B cell (primary cell): ENCODE data around the gene CC2D2B. TPM values are rescaled to one million over a fixed set of nuclear protein-coding genes. Genes with fewer than 3 reads are reported as not detected.

Experiments
- ATAC-seq: fragments of 200-7000 bp; cut with Tn5 transposase; one replicate; pipeline ENCODE4 v1.10.0; 2021; ENCODE audit warnings: low read depth, mild to moderate bottlenecking, moderate number of reproducible peaks, moderate library complexity
- CTCF ChIA-PET: fragments of 350-600 bp; sonication (Branson Sonifier 250); formaldehyde crosslinking; loops from one replicate; lab custom pipeline; 2021; ENCODE audit warnings: antibody characterized with exemption, inconsistent platforms; lab: Charles Lee
- POLR2A ChIA-PET: fragments of 350-600 bp; sonication (Branson Sonifier 250); formaldehyde crosslinking; loops from one replicate; lab custom pipeline; 2021; ENCODE audit warnings: antibody characterized with exemption; lab: Charles Lee
- DNase-seq: peaks from one replicate; pipeline ENCODE4 v3.0.0; 2013
- H2AFZ ChIP-seq: 2 replicates; pipeline ENCODE4 v1.6.1; 2012; ENCODE audit warnings: mild to moderate bottlenecking, low read depth, low read length; ENCODE audit not compliant: insufficient read depth, poor library complexity, severe bottlenecking
- H3K27ac ChIP-seq, 2 donors: 1 replicate in 1 of 2; 2 replicates in 1 of 2; pipeline ENCODE4 v1.5.1; 2012 to 2013; ENCODE audit warnings: low read length in 2 of 2, mild to moderate bottlenecking in 2 of 2, moderate library complexity in 1 of 2
- H3K27me3 ChIP-seq, 4 experiments: fragments of 200-600 bp in 1 of 4; sonication (generic) in 1 of 4; replicated peaks in 1 of 4; 1 replicate in 2 of 4; 2 replicates in 2 of 4; pipeline versions ENCODE4 v1.6.1 to v1.7.0; 2013 to 2016; ENCODE audit warnings: low read length in 3 of 4, mild to moderate bottlenecking in 2 of 4, mixed read lengths in 1 of 4, moderate library complexity in 1 of 4; ENCODE audit not compliant: insufficient read depth in 4 of 4, control insufficient read depth in 3 of 4; ENCODE audit errors: control extremely low read depth in 1 of 4
- H3K36me3 ChIP-seq, 2 experiments: replicated peaks in 1 of 2; 1 replicate in 1 of 2; 2 replicates in 1 of 2; pipeline versions ENCODE4 v1.6.1 to v1.7.1; 2013; ENCODE audit warnings: low read length in 1 of 2; ENCODE audit not compliant: insufficient read depth in 2 of 2, control insufficient read depth in 1 of 2; ENCODE audit errors: control extremely low read depth in 1 of 2, extremely low read depth in 1 of 2
- H3K4me1 ChIP-seq, 2 donors: fragments of 200-600 bp in 1 of 2; sonication (generic) in 1 of 2; 1 replicate in 1 of 2; 2 replicates in 1 of 2; pipeline versions ENCODE4 v1.5.1 to v1.6.1; 2013 to 2017; ENCODE audit warnings: low read length in 2 of 2; ENCODE audit not compliant: control insufficient read depth in 2 of 2, insufficient read depth in 2 of 2
- H3K4me2 ChIP-seq: replicated peaks from 2 replicates; pipeline ENCODE3; 2012; ENCODE audit warnings: mild to moderate bottlenecking, low read depth, low read length; ENCODE audit not compliant: poor library complexity, severe bottlenecking
- H3K4me3 ChIP-seq, 5 experiments: fragments of 200-600 bp in 1 of 5; sonication (generic) in 1 of 5; 1 replicate in 3 of 5; 2 replicates in 2 of 5; pipeline versions ENCODE4 v1.5.1 to v1.7.0; 2011 to 2016; ENCODE audit warnings: low read length in 4 of 5, mild to moderate bottlenecking in 4 of 5, low read depth in 2 of 5, control low read depth in 1 of 5, moderate library complexity in 1 of 5; ENCODE audit not compliant: insufficient read depth in 1 of 5; ENCODE audit errors: control extremely low read depth in 1 of 5, extremely low read depth in 1 of 5
- H3K79me2 ChIP-seq: fragments of 200-600 bp; sonication (generic); one replicate; pipeline ENCODE4 v1.6.0; 2016; ENCODE audit warnings: low read length; ENCODE audit not compliant: control insufficient read depth, insufficient read depth
- H3K9ac ChIP-seq: fragments of 200-600 bp; sonication (generic); 2 replicates; pipeline ENCODE4 v1.6.1; 2017; ENCODE audit warnings: mild to moderate bottlenecking, low read length, moderate library complexity
- H3K9me3 ChIP-seq, 3 donors: one replicate each; pipeline versions ENCODE4 v1.6.1 to v1.7.1; 2013; ENCODE audit warnings: low read length in 2 of 3; ENCODE audit not compliant: control insufficient read depth in 2 of 3, insufficient read depth in 1 of 3; ENCODE audit errors: control extremely low read depth in 1 of 3
- H4K20me1 ChIP-seq: 2 replicates; pipeline ENCODE4 v1.6.0; 2012; ENCODE audit warnings: mild to moderate bottlenecking, low read length; ENCODE audit not compliant: insufficient read depth, control insufficient read depth, poor library complexity, severe bottlenecking
- H3K27ac Mint-ChIP-seq: one replicate; pipeline ENCODE4 v1.8.0; 2021; ENCODE audit warnings: mixed read lengths
- H3K27me3 Mint-ChIP-seq: one replicate; pipeline ENCODE4 v1.8.0; 2021; ENCODE audit warnings: mixed read lengths
- H3K4me1 Mint-ChIP-seq: one replicate; pipeline ENCODE4 v1.8.0; 2021; ENCODE audit warnings: mixed read lengths
- H3K4me3 Mint-ChIP-seq: one replicate; pipeline ENCODE4 v1.8.0; 2021; ENCODE audit warnings: mixed read lengths
- H3K9me3 Mint-ChIP-seq: one replicate; pipeline ENCODE4 v1.8.0; 2022; ENCODE audit warnings: mixed read lengths; ENCODE audit not compliant: insufficient read depth
- CTCF ChIP-seq: fragments of 200-600 bp; IDR thresholded peaks from one replicate; pipeline ENCODE4 v1.8.0; 2022; ENCODE audit warnings: antibody characterized with exemption, mild to moderate bottlenecking
- EZH2 ChIP-seq: IDR thresholded peaks from 2 replicates; pipeline ENCODE4 v1.6.1; 2012; ENCODE audit warnings: borderline replicate concordance, low read depth, mild to moderate bottlenecking, moderate library complexity, low read length; ENCODE audit not compliant: insufficient read depth, poor library complexity, severe bottlenecking
- WGBS: methylation state at CpG from one replicate; pipeline ENCODE4 v1.1.5; 2013; ENCODE audit warnings: missing lambda C conversion rate; ENCODE audit not compliant: insufficient coverage; 5-methylcytosine and 5-hydroxymethylcytosine counted together
- intact Hi-C: fragments of 100-400 bp; cut with micrococcal nuclease; formaldehyde crosslinking; loops from one replicate; pipeline ENCODE4 v1.10.0; 2022
- polyA plus RNA-seq: library from polyadenylated mRNA; depleted of rRNA; stranded (reverse); fragments of >200 nt; gene quantifications from 2 replicates; pipeline ENCODE4 v1.2.3, GENCODE V29; 2012
- total RNA-seq, 2 donors: library from RNA; stranded (reverse); fragments of 120-200 nt in 1 of 2; gene quantifications; 1 replicate in 1 of 2; 2 replicates in 1 of 2; pipeline versions ENCODE4 v1.2.3 to v1.2.4, GENCODE V29; 2013 to 2022

The CC2D2B gene
- total and polyA plus RNA-seq, 2 donors (not counting 1 experiment from before 2014, with no cell fraction given), result 0.70 to 2.1 TPM

GRCh38 chr10:95935429-95935828 lies 27.7 kb downstream of the CC2D2B start:
- Histone ChIP-seq H3K9ac (no peak overlapping the region), H4K20me1 (no peaks in the 10 kb centered on the region), H3K36me3 (no peaks in the 10 kb centered on the region), H3K79me2 (no peaks in the 10 kb centered on the region), H3K4me3 (no peak overlapping the region), H3K4me2 (no peak overlapping the region), H3K4me1 (peaks cover 3 to 6% of the 10 kb centered on the region in 2 donors), H3K27ac (no peak overlapping the region), H2AFZ (no peak overlapping the region), H3K27me3 (no peaks in the 10 kb centered on the region), H3K9me3 (peaks cover 0 to 15% (median 4%) of the 10 kb centered on the region in 3 donors)
- intact Hi-C loops, result no loop called here
- TF ChIP-seq EZH2 (no peak), CTCF (no peak)
- ChIA-PET POLR2A (no interaction called here), CTCF (no interaction called here)
- Mint-ChIP-seq H3K27me3 (peaks cover 4% of the 10 kb centered on the region), H3K4me1 (peaks cover 12% of the 10 kb centered on the region), H3K27ac (no peak overlapping the region), H3K4me3 (no peak overlapping the region), H3K9me3 (no peaks in the 10 kb centered on the region)
- no CpG with 5 or more reads among the region's 2 CpGs for WGBS
- no peak for DNase-seq
- ATAC-seq, result no peak

GRCh38 chr10:95941115-95941514 lies 33.3 kb downstream of the CC2D2B start:
- ChIA-PET POLR2A (no interaction called here), CTCF (no interaction called here)
- Histone ChIP-seq H3K27ac (no peak overlapping the region), H3K4me3 (no peak overlapping the region), H3K9ac (no peak overlapping the region), H3K4me2 (no peak overlapping the region), H4K20me1 (no peaks in the 10 kb centered on the region), H3K79me2 (no peaks in the 10 kb centered on the region), H3K36me3 (no peaks in the 10 kb centered on the region), H3K27me3 (no peaks in the 10 kb centered on the region), H3K9me3 (peaks cover 3 to 4% (median 4%) of the 10 kb centered on the region in 3 donors), H2AFZ (no peak overlapping the region), H3K4me1 (peaks cover 4 to 6% of the 10 kb centered on the region in 2 donors)
- Mint-ChIP-seq H3K9me3 (peaks cover 7% of the 10 kb centered on the region), H3K4me3 (no peak overlapping the region), H3K27me3 (no peaks in the 10 kb centered on the region), H3K27ac (no peak overlapping the region), H3K4me1 (peaks cover 6% of the 10 kb centered on the region)
- TF ChIP-seq EZH2 (no peak), CTCF (no peak)
- intact Hi-C loops, result no loop called here
- no CpG with 5 or more reads among the region's 4 CpGs for WGBS
- ATAC-seq, result no peak
- peak; percentile 27 for DNase-seq
